Measurements from ENCODE around the gene ADGRF3.
"Not testable (repeated sequence)": the region's sequence is repeated elsewhere in the genome, so short reads cannot be mapped to it uniquely, and the experiment has no call there.

Gene ADGRF3

GRCh38 chr2:26317377-26318105 lies 29.0 kb downstream of the ADGRF3 start:
- no peak for DNase-seq (ENCODE audit: low read depth in 2 of 2)

DNA sequence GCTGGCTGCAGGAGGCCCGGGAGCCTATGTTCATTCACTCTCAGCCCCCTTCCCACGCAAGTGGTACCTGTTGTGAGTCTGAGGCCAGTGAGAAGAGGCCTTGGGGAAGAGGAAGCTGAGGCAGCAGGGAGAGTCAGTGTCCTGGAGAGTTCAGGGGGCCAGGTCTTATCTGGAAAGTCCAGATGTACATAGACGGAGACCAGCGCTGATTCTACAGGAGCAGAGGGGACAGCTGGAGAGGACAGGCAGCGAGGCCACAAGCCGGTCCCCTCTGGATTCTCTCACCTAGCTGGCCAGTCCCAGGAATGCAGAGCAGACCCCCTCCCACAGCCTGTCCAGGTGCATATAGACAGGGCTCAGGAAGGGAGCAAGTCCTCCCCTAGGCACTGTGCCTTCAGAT lies 29.7 kb downstream of the ADGRF3 start:
- no peak for DNase-seq (ENCODE audit: low read depth in 2 of 2)

DNA sequence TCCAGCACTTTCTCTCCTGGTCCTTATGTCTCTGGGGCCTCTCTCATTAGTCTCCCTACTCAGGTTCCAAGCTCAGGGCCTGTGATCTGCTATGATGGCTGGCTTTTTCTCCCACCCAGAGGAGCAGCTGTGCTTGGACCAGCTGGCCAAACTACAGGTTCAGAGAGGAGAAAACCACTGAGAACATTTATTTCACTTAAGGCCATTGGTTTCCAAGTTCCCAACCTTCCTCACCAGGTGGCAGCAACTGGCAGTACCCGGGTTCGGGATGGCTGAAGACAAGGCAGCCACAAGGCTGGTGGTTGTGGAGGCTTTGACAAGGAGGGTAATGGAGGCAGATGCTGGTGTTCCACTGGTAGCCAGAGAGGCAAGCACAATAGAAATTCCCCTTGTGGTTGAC lies 30.5 kb downstream of the ADGRF3 start:
- no peak for DNase-seq (ENCODE audit: low read depth in 2 of 2)

DNA sequence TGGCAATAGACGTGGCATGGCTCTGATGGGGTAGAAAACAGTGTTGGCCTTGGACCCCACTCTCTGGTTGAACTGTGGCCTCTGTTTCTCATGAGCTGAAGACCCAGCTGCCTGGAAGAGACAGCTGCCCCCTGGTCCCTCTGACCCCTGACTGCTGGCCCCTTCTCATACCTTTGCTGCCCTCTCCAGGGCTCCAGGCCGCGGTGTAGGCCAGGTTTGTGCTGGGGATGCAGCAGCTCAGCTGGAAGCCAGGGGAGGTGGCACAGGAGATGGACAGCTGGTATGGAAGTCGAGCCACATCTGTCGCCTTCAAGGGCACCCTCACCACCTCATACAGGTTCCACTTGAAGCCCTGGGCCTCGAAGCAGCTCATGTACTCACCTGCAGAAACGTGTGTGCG lies 32.3 kb downstream of the ADGRF3 start:
- DNase-seq (ENCODE audit: low read depth in 2 of 2) = no peak

DNA sequence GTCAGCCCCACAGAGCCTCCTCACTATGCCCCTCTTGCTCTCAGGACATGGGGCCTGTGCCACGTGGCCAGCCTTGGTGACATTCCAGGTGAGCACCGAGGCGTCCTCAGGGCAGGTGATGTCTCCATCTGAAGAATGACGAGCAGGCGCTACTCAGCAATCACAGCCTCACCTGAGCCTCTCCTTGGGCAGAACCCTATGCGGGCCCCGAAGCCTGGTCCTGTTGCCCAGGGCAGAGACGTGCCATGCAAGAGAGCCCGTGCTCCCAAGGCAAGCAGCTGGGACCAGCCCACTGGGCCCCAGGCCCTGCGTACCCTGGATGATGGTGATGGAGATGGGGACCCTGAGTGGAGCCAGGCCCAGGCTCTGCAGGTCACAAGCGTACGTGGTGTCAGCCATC lies 33.1 kb downstream of the ADGRF3 start:
- no peak for DNase-seq (ENCODE audit: low read depth in 2 of 2)

DNA sequence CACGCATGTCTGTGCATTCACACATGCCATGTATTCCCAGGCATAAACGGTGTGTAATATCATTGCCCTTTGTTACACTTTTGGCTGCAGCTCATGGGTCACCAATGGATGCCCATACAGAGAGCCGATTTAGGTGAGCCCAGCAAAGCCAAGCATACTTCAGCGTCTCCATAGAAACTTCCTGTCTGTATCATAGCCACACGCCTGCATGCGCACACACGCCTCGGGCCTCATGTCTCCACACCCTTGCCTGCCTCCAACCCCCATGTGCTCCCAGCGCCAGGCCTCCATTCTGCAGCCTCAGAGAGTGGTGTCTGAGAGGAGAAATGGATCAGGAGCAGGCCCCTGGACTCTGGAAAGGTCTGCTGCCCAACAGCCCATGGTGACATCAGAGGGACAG lies 34.1 kb downstream of the ADGRF3 start:
- no peak for DNase-seq (ENCODE audit: low read depth in 2 of 2)

DNA sequence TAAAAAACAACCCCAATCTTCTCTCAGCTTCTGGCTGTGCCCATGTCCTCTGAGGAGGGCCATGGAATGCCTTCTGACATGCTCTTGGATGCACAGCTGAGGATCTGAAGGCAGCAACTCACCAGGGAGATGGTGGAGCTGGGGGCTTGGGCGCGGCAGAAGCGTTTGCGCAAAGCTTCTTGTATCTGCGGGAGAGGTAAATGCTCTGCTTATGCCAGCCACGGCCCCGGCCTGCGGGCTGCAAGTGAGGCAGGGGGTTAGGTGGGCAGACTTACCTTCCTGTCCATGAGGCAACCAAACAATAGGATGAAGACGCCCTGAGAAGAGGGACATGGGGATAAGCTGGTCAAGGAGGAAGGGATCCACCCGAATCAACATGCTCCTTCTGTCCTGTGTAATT lies 36.7 kb downstream of the ADGRF3 start:
- no peak for DNase-seq (ENCODE audit: low read depth in 2 of 2)

- no peak for DNase-seq (ENCODE audit: low read depth in 2 of 2)
Measured at GRCh38 chr2:26305540-26305939, 41.0 kb downstream of the ADGRF3 start.

- not testable (repeated sequence) for DNase-seq (ENCODE audit: low read depth in 2 of 2)
Measured at GRCh38 chr2:26305094-26305493, 41.5 kb downstream of the ADGRF3 start.

GRCh38 chr2:26302846-26303245 lies 43.7 kb downstream of the ADGRF3 start:
- no peak for DNase-seq (ENCODE audit: low read depth in 2 of 2)

DNA sequence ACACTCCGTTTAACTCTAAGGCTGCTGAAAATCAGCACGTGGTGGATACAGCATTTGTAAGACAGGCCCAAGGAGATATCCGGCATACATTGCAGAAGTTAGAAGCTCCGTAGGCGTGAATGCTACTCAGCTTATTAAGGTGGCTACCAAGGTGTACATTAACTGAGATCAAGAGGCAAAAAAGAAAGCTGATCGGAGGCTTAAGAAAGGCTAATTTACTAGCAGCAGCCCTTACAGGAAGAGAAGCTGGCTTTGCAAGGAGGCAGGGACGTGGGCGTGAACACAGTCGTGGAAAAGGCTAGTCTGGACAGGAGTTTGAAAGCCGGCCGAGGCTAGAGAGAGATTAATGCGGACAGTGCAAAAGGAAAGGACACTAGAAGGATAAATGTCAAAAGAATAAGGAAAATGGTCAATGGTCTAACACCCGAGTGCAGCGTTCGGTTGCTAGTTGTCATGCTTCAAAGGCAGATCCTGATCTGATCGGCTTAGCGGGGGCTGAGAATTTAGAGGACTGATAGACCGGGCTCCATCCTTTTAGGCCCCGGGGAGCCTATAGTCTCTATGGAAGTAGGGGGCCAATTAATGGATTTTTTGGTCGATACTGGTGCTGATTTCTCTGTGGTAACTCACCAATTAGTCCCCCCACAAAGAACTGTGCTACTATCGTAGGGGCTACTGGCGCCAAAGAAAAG lies 46.2 kb downstream of the ADGRF3 start:
- no peak for DNase-seq (ENCODE audit: low read depth in 2 of 2)

DNA sequence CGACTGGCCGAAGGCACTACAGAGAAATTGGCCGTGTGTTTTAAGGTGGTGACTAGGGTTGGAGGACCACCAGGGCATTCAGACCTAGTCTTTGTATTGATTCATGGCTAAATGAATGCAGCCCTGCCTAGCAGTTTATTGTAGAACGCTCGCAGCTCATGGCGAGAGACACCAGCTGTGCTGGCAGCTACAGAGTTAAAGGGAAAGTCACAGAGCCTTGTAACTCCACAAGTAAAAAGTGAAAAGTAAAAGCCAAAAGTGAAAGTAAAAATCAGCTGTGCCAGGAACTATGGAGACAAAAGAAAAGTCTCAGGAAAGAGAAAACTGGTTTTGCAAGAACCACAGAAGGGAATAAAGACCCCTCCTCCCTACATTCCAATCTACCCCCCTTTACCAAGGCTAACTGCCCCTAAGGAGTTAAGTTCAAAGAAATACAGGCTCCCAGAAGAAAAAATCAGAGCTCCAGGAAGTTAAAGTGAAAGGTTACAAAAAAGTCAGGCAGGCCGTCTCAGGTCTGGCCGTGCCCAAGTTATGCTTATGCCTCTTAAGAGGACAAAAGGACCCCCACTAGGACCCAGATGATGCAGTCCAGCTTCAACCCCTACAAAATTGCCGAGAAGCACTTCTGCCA lies 47.0 kb downstream of the ADGRF3 start:
- DNase-seq (ENCODE audit: low read depth in 2 of 2) = no peak

DNA sequence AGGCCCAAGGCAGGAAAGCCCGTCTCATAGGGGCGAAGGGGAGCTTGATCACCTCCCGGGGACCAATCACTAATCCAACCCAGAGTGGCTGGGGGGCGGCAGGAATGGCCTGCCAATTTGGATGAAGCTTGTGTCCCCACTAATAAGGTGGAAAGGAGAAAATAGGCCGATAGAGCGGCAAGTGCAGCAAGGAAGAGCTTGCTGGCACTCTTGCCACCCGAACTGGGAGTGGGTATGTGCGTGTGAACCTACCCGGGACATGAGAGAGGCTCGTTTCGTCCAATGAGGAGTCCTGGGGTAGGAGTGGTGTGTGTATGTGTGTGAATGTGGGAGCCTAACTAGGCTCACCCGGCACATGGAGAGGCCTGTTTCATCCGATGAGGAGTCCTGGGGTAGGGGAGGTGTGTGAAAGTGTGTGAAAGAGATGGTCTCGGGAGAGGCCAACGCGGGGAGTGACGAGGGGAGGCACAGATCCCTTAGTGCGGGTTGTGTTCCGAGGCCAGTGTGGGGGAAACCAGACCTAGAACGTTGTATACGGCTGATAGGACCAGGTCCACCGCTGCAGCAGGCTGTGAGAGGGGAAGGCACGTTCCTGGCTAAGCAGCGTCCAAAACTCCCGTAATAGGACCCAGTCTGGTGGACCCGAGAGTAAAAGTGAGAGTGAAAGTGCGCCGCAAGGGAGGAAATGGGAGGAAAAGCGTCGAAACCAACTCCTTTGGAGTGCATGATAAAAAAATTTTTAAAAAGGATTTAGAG lies 47.8 kb downstream of the ADGRF3 start:
- no peak for DNase-seq (ENCODE audit: low read depth in 2 of 2)

DNA sequence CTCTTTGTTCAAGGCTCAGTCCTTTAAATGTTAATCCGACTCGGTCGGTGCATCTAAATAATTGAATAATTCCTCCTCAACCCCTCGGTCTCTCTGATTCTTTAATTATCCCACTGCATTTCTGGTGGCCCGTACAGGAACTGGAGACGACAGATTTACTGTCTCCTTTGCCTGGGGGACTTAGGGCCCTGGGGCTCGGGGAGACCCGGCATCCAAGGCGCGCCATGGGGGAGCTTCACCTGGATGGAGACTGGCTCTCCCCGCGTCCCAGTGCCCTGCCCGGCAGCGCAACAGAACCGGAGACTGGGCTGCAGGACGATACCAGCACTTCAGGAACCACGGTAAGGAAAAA lies 48.3 kb downstream of the ADGRF3 start:
- no peak for DNase-seq (ENCODE audit: low read depth in 2 of 2)

DNA sequence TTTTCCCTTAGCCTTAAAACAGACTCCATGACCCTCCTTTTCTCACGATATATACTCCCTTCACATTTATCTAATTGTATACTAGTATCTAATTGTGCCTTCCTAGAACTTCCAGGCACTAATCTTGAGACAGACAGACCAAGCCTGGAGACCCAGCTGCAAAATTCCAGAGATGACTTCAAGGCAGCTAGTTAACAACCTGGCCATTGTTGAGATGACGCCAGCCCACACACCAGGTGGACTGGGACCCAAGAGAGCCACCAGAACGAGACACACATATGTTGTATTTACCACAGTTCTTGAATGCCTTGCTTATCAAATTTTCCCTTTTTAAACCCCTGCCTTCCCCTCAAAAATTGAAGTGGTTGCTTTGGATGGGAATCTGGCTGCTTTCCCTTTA lies 49.5 kb downstream of the ADGRF3 start:
- no peak for DNase-seq (ENCODE audit: low read depth in 2 of 2)

DNA sequence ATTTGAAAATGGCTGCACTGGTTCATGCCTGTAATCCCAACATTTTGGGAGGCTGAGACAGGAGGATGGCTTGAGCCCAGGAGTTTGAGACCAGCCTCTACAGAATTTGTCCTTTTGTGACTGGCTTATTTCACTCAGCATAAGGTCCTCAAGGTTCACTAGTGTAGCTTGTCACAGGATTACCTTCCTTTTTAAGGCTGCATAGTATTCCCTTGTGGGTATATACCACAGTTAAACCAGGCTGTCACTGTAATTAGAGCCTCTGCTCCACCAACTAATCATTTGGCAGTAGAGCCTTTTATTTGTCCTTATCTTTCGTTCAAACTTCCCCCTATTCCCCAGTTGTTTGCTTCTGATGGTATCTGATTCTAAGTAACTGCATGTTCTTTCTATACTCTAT lies 51.1 kb downstream of the ADGRF3 start:
- DNase-seq (ENCODE audit: low read depth in 2 of 2) = no peak

DNA sequence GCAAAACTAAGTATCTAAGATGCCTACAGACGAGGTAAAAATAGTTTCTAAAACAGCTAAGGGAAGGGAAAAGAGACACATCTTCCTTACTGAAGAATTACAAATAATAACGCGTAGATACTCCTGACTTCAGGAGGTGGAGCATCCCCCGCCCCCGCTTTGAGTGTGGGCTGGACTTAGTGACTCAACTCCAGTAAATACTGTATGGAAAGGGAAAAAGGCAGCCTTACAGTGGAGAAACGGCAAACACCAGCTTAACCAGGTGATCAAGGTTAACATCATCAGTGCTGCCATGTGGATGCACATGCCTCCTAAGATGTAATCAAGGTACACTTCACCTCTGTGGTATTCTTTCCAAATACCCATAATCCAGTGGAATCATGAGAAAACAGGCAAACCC lies 53.9 kb downstream of the ADGRF3 start:
- no peak for DNase-seq (ENCODE audit: low read depth in 2 of 2)

DNA sequence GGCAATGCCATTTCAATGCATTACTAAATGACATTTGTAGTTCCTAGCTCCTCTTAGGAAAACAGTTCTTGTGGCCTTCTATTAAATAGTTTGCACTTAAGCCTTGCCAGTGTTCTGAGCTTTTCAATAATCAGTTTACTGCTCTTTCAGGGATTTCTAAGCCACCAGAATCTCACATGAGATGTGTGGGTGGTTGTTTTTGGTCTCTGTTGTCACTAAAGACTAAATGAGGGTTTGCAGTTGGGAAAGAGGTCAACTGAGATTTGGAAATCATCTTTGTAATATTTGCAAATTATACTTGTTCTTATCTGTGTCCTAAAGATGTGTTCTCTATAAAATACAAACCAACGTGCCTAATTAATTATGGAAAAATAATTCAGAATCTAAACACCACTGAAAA lies 56.6 kb downstream of the ADGRF3 start:
- DNase-seq (ENCODE audit: low read depth in 2 of 2) = no peak

GRCh38 chr2:26285931-26286330 lies 60.7 kb downstream of the ADGRF3 start:
- DNase-seq (ENCODE audit: low read depth in 2 of 2) = no peak

GRCh38 chr2:26284132-26284531 lies 62.5 kb downstream of the ADGRF3 start:
- DNase-seq (ENCODE audit: low read depth in 2 of 2) = no peak

DNA sequence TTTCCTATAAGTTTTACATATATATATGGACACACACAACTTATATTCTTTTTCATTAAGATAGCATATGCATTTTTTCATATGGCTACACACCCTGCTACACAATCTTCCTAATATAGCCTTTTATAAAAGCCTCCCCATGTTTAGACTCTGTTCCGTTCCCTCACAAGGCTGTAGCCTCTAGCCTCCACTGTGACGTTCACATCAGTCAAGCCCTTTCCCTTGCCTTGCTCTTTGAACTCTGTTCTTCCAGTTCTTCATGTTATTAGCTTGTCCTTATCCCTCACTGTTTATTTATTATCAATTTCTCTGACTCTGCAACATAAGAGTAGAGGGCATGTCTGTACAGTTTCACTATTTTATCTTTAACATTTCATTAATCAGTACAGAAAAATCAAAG lies 63.0 kb downstream of the ADGRF3 start:
- no peak for DNase-seq (ENCODE audit: low read depth in 2 of 2)

- no peak for DNase-seq (ENCODE audit: low read depth in 2 of 2)
Measured at GRCh38 chr2:26281226-26281625, 65.4 kb downstream of the ADGRF3 start.

DNA sequence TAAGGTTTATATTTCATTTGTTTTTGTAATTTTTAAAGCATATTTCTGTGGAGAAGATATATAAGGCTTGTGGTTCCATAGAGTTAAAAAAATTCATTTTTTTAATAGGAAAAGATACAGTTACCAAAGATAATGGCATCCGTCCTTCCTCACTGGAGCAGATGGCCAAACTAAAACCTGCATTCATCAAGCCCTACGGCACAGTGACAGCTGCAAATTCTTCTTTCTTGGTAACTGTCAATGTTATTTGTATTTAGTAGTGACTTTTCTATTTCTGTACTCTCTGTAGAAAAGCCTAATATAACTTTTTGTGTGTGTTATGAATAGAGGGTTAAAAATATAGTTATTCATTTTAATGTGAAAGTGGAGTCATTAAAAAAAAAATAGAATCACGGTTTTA lies 66.7 kb downstream of the ADGRF3 start:
- no peak for DNase-seq (ENCODE audit: low read depth in 2 of 2)
